Measurements from ENCODE around the gene LARP1. TPM values are rescaled to one million over a fixed set of nuclear protein-coding genes. Genes with fewer than 3 reads are reported as not detected.

Gene LARP1
- total RNA-seq, 2 donors from 2014 or later: 92.4 to 98.1 TPM

DNA sequence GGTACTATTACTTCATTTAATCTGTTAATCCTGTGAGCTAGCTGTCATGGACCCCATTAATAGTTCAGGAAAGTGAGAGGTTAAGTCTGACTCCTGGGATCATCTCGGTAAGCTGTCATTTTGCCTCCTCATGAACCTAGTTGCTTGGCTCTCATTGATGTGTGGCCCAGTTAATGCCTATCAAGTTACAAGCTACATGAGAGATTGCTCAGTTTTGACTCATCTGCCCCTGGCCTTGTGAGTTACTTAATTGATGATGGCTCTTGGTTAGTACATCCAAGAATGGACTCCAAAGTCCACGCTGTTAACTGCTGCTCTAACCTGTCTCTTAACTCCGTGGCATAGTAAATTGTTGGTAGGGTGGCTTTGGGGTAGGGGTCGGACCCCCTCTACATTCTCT, 23.9 kb downstream of the LARP1 start:
- Histone ChIP-seq H3K9me3 (no peaks in the 10 kb centered on the region), H3K27ac (no peak overlapping the region), H3K4me3 (no peak overlapping the region), H3K36me3 (no peaks in the 10 kb centered on the region), H3K4me1 (peaks cover 0 to 88% of the 10 kb centered on the region in 2 donors), H3K27me3 (no peaks in the 10 kb centered on the region)
- TF ChIP-seq, protein P1, sequence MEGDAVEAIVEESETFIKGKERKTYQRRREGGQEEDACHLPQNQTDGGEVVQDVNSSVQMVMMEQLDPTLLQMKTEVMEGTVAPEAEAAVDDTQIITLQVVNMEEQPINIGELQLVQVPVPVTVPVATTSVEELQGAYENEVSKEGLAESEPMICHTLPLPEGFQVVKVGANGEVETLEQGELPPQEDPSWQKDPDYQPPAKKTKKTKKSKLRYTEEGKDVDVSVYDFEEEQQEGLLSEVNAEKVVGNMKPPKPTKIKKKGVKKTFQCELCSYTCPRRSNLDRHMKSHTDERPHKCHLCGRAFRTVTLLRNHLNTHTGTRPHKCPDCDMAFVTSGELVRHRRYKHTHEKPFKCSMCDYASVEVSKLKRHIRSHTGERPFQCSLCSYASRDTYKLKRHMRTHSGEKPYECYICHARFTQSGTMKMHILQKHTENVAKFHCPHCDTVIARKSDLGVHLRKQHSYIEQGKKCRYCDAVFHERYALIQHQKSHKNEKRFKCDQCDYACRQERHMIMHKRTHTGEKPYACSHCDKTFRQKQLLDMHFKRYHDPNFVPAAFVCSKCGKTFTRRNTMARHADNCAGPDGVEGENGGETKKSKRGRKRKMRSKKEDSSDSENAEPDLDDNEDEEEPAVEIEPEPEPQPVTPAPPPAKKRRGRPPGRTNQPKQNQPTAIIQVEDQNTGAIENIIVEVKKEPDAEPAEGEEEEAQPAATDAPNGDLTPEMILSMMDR (IDR thresholded peaks at IDR 0.05): no peak
- no peak for DNase-seq (ENCODE audit: low spot score)

DNA sequence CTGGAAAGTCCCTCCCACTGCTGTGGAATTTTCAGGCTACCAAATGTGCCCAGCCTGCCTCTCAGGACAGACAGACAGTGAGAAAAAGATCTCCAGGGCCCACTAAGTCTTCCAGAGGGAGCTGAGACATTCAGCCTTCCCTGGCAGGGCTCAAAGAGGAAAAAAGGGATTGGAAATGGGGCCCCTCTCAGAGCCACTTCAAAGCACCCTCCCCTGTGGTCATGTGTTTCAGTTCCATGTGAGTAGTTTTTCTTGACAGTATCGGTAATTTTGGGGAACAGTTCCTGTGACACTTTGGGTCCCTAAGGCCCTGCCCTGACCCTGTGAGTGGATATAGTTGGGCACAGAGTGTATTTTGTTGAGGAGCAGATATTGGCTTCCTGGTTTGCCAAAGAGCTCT, 25.0 kb downstream of the LARP1 start:
- Histone ChIP-seq H3K36me3 (no peaks in the 10 kb centered on the region), H3K9me3 (no peaks in the 10 kb centered on the region), H3K4me3 (no peak overlapping the region), H3K4me1 (peaks cover 0 to 88% of the 10 kb centered on the region in 2 donors), H3K27ac (peak overlapping the region; percentile 26 to 31), H3K27me3 (no peaks in the 10 kb centered on the region)
- TF ChIP-seq, protein P1 (IDR thresholded peaks at IDR 0.05): no peak
- no peak for DNase-seq (ENCODE audit: low spot score)

DNA sequence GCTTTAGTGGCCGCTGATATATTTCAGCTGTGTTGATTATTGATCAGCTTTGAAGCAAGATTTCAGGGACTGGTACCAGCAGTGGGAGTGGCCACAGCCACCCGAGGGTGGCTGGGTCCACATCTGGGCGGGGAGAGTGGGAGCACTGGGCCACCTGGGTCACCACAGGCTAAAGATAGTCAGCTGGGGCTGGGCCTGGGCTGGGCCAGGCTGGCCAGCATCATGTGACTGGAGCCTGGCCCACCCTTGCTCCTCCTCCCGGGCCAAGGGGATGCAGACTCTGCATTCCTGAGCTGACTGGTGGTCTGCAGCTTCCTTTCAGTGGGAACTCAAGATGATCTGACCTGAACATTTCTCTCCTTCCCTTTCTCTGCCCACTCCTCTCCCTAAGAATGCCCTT, 27.1 kb downstream of the LARP1 start:
- H3K9me3 ChIP-seq: no peaks in the 10 kb centered on the region
- H3K4me3 ChIP-seq: no peak overlapping the region
- H3K27ac ChIP-seq: peak overlapping the region; percentile 60
- DNase-seq (ENCODE audit: low spot score): no peak
- H3K27me3 ChIP-seq: no peaks in the 10 kb centered on the region
- no peaks in the 10 kb centered on the region for H3K36me3 ChIP-seq
- H3K4me1 ChIP-seq: peaks cover 0 to 91% of the 10 kb centered on the region in 2 donors
- TF ChIP-seq, protein P1 (IDR thresholded peaks at IDR 0.05): no peak

DNA sequence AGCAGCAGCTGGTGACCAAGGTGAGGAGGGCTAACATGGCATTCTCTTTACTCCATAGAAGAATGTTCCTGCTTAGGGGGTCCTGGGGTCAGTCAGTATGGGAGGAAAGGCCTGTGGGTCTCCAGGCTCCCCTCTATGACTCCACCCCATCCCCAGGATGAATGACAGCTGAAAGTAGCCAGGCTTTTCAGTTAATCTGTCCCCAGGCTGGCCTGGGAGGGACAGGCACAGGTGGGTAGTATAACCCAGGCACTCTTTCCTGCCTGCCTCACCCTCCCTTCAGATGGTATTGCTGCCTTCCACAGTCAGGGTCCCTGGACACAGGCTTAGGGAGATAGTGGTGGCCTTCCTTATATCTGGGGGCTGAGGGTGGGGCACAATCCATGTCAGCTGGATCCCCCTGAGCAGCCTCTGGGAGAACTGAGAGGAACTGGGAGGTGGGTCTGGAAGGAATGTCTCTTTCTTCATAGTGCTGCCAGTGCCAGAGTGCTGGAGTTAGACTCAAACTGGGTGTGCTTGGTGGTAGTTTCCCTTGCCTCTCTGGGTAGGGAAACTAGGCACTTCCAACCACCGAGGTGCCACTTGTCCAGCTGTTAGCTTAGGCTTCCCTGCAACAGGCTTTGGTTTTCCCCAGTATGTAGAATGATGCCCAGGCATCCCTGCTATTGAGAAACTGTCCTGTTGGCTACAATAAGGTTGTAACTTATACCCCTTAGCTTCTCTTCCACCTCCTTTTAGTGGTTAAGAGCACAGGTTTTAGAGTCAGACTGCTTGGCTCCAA, 27.8 kb downstream of the LARP1 start:
- no peaks in the 10 kb centered on the region for H3K36me3 ChIP-seq
- TF ChIP-seq, protein P1 (IDR thresholded peaks at IDR 0.05): no peak

DNA sequence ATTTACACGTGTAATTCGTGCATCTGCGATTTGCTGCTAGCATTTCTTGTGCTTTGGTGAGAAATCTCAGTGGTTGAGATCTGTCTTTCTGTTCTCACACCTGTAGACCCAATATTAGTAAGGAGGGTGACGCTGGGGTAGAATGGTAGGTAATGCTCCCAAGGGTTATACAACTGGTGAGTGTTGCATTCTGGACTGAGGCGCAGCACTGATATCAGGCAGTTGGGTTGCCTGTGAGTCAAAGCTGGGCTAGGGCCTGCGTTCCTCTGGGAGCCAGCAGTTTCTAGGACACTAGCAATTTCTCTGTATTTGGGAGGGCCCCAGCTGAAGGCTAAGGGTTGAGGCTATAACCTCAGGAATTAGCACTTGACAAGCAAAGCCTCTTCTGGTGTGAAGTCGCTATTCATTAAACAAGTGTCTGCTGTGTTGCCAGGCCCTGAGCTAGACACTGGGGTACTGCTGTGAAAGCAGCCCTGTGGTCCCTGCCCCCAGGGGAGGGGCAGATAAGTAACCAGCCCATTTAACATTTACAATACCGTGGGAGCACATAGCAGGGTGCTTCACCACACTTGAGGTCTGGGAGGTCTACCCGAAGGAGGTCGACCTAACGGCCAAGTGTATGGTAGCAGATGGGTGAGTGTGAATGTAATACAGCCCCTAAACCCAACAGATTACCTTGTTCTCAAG, 28.7 kb downstream of the LARP1 start:
- DNase-seq (ENCODE audit: low spot score): peak; percentile 75
- peaks cover 0 to 99% of the 10 kb centered on the region in 2 donors for H3K4me1 ChIP-seq
- no peaks in the 10 kb centered on the region for H3K36me3 ChIP-seq
- H3K4me3 ChIP-seq: no peak overlapping the region
- H3K27me3 ChIP-seq: no peaks in the 10 kb centered on the region
- TF ChIP-seq, protein P1 (IDR thresholded peaks at IDR 0.05): no peak
- H3K9me3 ChIP-seq: no peaks in the 10 kb centered on the region
- H3K27ac ChIP-seq: peak overlapping the region; percentile 60

More for the DNA sequence above, 27.8 kb downstream of the LARP1 start:
- peak overlapping the region; percentile 60 for H3K27ac ChIP-seq
- no peaks in the 10 kb centered on the region for H3K27me3 ChIP-seq
- H3K4me3 ChIP-seq: no peak overlapping the region
- peaks cover 0 to 98% of the 10 kb centered on the region in 2 donors for H3K4me1 ChIP-seq
- H3K9me3 ChIP-seq: no peaks in the 10 kb centered on the region
- no peak for DNase-seq (ENCODE audit: low spot score)
